Transverse colon (tissue), 4 donors: ENCODE results near the gene SCD.

Experiments
- POLR2AphosphoS5 ChIP-seq, 3 donors: sonication (generic); formaldehyde crosslinking; IDR thresholded peaks; one replicate each; pipeline ENCODE4 v1.6.1; 2016; ENCODE audit warnings: antibody characterized with exemption in 3 of 3
- TF ChIP-seq, protein P1 (sequence below), 5 experiments: fragments of 200-600 bp in 3 of 5; fragments of 450-650 bp in 2 of 5; sonication (generic) in 3 of 5; IDR thresholded peaks; 1 replicate in 2 of 5; 2 replicates in 3 of 5; pipeline ENCODE4 v1.5.1; 2016 to 2017; ENCODE audit warnings: antibody characterized with exemption in 5 of 5, inconsistent platforms in 3 of 5, mild to moderate bottlenecking in 2 of 5, moderate library complexity in 1 of 5

DNA sequence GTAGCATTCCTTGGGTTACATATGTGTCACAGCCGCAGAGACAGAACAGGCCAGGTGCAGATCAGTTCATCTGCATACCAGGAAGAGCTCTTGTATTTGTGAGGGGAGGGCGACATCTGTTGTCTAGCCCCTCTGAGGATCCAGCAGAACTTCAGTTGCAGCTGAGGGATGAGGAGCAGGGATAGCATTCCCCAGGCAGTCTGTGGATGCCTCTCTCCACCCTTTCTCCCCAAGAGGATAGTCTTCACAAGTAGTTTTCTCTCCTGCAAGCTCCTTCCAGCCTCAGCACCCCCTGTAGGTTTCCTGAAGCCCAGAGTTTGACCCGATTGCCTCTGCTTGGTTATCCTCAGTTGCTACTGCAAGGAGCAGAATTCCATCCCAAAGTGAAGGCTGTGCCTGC lies 2.6 kb downstream of the SCD start:
- TF ChIP-seq, protein P1, sequence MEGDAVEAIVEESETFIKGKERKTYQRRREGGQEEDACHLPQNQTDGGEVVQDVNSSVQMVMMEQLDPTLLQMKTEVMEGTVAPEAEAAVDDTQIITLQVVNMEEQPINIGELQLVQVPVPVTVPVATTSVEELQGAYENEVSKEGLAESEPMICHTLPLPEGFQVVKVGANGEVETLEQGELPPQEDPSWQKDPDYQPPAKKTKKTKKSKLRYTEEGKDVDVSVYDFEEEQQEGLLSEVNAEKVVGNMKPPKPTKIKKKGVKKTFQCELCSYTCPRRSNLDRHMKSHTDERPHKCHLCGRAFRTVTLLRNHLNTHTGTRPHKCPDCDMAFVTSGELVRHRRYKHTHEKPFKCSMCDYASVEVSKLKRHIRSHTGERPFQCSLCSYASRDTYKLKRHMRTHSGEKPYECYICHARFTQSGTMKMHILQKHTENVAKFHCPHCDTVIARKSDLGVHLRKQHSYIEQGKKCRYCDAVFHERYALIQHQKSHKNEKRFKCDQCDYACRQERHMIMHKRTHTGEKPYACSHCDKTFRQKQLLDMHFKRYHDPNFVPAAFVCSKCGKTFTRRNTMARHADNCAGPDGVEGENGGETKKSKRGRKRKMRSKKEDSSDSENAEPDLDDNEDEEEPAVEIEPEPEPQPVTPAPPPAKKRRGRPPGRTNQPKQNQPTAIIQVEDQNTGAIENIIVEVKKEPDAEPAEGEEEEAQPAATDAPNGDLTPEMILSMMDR (IDR thresholded peaks at IDR 0.05), result no peak
- TF ChIP-seq POLR2AphosphoS5 (IDR thresholded peaks at IDR 0.05), result no peak
